ENCODE results near the gene BUB1B. TPM values are rescaled to one million over a fixed set of nuclear protein-coding genes. Genes with fewer than 3 reads are reported as not detected.
"Not testable (repeated sequence)": the region's sequence is repeated elsewhere in the genome, so short reads cannot be mapped to it uniquely, and the experiment has no call there.

The BUB1B gene
- total RNA-seq, 2 experiments from 2014 or later = 81.1 to 89.0 TPM

- H3K27ac Mint-ChIP-seq, H3K27me3 Mint-ChIP-seq, H3K4me3 Mint-ChIP-seq, DNase-seq, H3K9me3 Mint-ChIP-seq, CTCF ChIA-PET: not testable (repeated sequence)
- peaks cover 49% of the 10 kb centered on the region for H3K36me3 Mint-ChIP-seq (ENCODE audit: low read depth)
- POLR2A ChIA-PET = interaction anchor here (0.6 kb wide), 1 partner anchor 228 kb away, joined by 8 read pairs; no protein-coding TSS in a partner anchor
- H3K4me1 Mint-ChIP-seq = peaks cover 30% of the 10 kb centered on the region
These were observed 6.5 kb downstream of the BUB1B start for GRCh38 chr15:40167374-40167773.

GRCh38 chr15:40175160-40175559 lies 14.3 kb downstream of the BUB1B start:
- Mint-ChIP-seq H3K4me3 (no peak overlapping the region), H3K36me3 (ENCODE audit: low read depth) (peaks cover 56% of the 10 kb centered on the region), H3K27ac (no peak overlapping the region), H3K4me1 (peaks cover 12% of the 10 kb centered on the region), H3K9me3 (no peaks in the 10 kb centered on the region), H3K27me3 (no peaks in the 10 kb centered on the region)
- no peak for DNase-seq
- ChIA-PET POLR2A (no interaction called here), CTCF (interaction anchor here (1.5 to 1.7 kb wide), 3 partner anchors 9 to 71 kb away, joined by 5 to 6 read pairs (median 5); no protein-coding TSS in a partner anchor)

- no peak for DNase-seq
- peaks cover 36% of the 10 kb centered on the region for H3K4me1 Mint-ChIP-seq
- H3K27ac Mint-ChIP-seq = peak overlapping the region; percentile 85
These were observed 21.6 kb downstream of the BUB1B start for GRCh38 chr15:40182358-40183029.

GRCh38 chr15:40183636-40184463 lies 23.0 kb downstream of the BUB1B start:
- H3K9me3 Mint-ChIP-seq = no peaks in the 10 kb centered on the region
- no peak for DNase-seq
- peaks cover 57% of the 10 kb centered on the region for H3K36me3 Mint-ChIP-seq (ENCODE audit: low read depth)
- POLR2A ChIA-PET = no interaction called here
- H3K4me3 Mint-ChIP-seq = no peak overlapping the region
- H3K27me3 Mint-ChIP-seq = no peaks in the 10 kb centered on the region
- peaks cover 32% of the 10 kb centered on the region for H3K4me1 Mint-ChIP-seq
- CTCF ChIA-PET = interaction anchor here (0.7 to 1.0 kb wide), 3 partner anchors 9 to 1133 kb away, joined by 3 to 5 read pairs (median 4); no protein-coding TSS in a partner anchor
- peak overlapping the region; percentile 55 for H3K27ac Mint-ChIP-seq

More at GRCh38 chr15:40182358-40183029, 21.6 kb downstream of the BUB1B start:
- ChIA-PET CTCF (interaction anchor here (1.2 to 1.5 kb wide), 2 partner anchors 136 to 137 kb away, joined by 3 read pairs; no protein-coding TSS in a partner anchor), POLR2A (no interaction called here)
- peaks cover 65% of the 10 kb centered on the region for H3K36me3 Mint-ChIP-seq (ENCODE audit: low read depth)
- H3K4me3 Mint-ChIP-seq = peak overlapping the region; percentile 10
- no peaks in the 10 kb centered on the region for H3K27me3 Mint-ChIP-seq
- H3K9me3 Mint-ChIP-seq = no peaks in the 10 kb centered on the region

GRCh38 chr15:40190591-40190990 lies 29.7 kb downstream of the BUB1B start:
- no peaks in the 10 kb centered on the region for H3K9me3 Mint-ChIP-seq
- CTCF ChIA-PET = interaction anchor here (0.6 to 1.6 kb wide), 2 partner anchors 29 to 117 kb away, joined by 3 to 4 read pairs; partner anchors contain the start of gene PLCB2
- no peaks in the 10 kb centered on the region for H3K27me3 Mint-ChIP-seq
- POLR2A ChIA-PET = no interaction called here
- no peak overlapping the region for H3K27ac Mint-ChIP-seq
- H3K36me3 Mint-ChIP-seq (ENCODE audit: low read depth) = peaks cover 52% of the 10 kb centered on the region
- DNase-seq = no peak
- no peak overlapping the region for H3K4me3 Mint-ChIP-seq
- peaks cover 12% of the 10 kb centered on the region for H3K4me1 Mint-ChIP-seq

GRCh38 chr15:40192942-40193341 lies 32.1 kb downstream of the BUB1B start:
- no peaks in the 10 kb centered on the region for H3K9me3 Mint-ChIP-seq
- CTCF ChIA-PET = interaction anchor here (0.6 to 1.0 kb wide), 2 partner anchors 25 to 91 kb away, joined by 3 to 4 read pairs; no protein-coding TSS in a partner anchor
- H3K36me3 Mint-ChIP-seq (ENCODE audit: low read depth) = peaks cover 66% of the 10 kb centered on the region
- peaks cover 35% of the 10 kb centered on the region for H3K4me1 Mint-ChIP-seq
- no peaks in the 10 kb centered on the region for H3K27me3 Mint-ChIP-seq
- DNase-seq = no peak
- H3K27ac Mint-ChIP-seq = no peak overlapping the region
- no peak overlapping the region for H3K4me3 Mint-ChIP-seq
- POLR2A ChIA-PET = no interaction called here

- Mint-ChIP-seq H3K4me3 (peak overlapping the region; percentile 24), H3K36me3 (ENCODE audit: low read depth) (peaks cover 58% of the 10 kb centered on the region), H3K4me1 (peaks cover 46% of the 10 kb centered on the region), H3K9me3 (no peaks in the 10 kb centered on the region), H3K27me3 (no peaks in the 10 kb centered on the region), H3K27ac (peak overlapping the region; percentile 32)
- peak; percentile 34 for DNase-seq
- POLR2A ChIA-PET = no interaction called here
- CTCF ChIA-PET = interaction anchor here (1.0 to 3.6 kb wide), 3 partner anchors 20 to 108 kb away, joined by 3 to 17 read pairs (median 4); no protein-coding TSS in a partner anchor
These were observed 36.6 kb downstream of the BUB1B start for GRCh38 chr15:40197434-40197833.

GRCh38 chr15:40198355-40199085 lies 37.7 kb downstream of the BUB1B start:
- H3K36me3 Mint-ChIP-seq (ENCODE audit: low read depth) = peaks cover 64% of the 10 kb centered on the region
- ChIA-PET POLR2A (no interaction called here), CTCF (interaction anchor here (1.0 to 3.6 kb wide), 5 partner anchors 19 to 153 kb away, joined by 3 to 17 read pairs (median 4); partner anchors contain the start of gene BUB1B)
- no peaks in the 10 kb centered on the region for H3K9me3 Mint-ChIP-seq
- no peak for DNase-seq
- peak overlapping the region; percentile 16 for H3K27ac Mint-ChIP-seq
- H3K4me3 Mint-ChIP-seq = peak overlapping the region; percentile 28
- H3K27me3 Mint-ChIP-seq = no peaks in the 10 kb centered on the region
- peaks cover 44% of the 10 kb centered on the region for H3K4me1 Mint-ChIP-seq

- H3K27me3 Mint-ChIP-seq = no peaks in the 10 kb centered on the region
- peaks cover 1% of the 10 kb centered on the region for H3K4me1 Mint-ChIP-seq
- no peaks in the 10 kb centered on the region for H3K9me3 Mint-ChIP-seq
- no peak for DNase-seq
- no peak overlapping the region for H3K27ac Mint-ChIP-seq
- CTCF ChIA-PET = interaction anchor here (0.6 to 1.2 kb wide), 3 partner anchors 13 to 124 kb away, joined by 3 read pairs; no protein-coding TSS in a partner anchor
- POLR2A ChIA-PET = no interaction called here
- H3K36me3 Mint-ChIP-seq (ENCODE audit: low read depth) = peaks cover 43% of the 10 kb centered on the region
- no peak overlapping the region for H3K4me3 Mint-ChIP-seq
These were observed 43.2 kb downstream of the BUB1B start for GRCh38 chr15:40204100-40204499.

GRCh38 chr15:40217166-40217824 lies 56.4 kb downstream of the BUB1B start:
- no peak overlapping the region for H3K4me3 Mint-ChIP-seq
- H3K27ac Mint-ChIP-seq = no peak overlapping the region
- DNase-seq = peak; percentile 68
- no peaks in the 10 kb centered on the region for H3K9me3 Mint-ChIP-seq
- ChIA-PET CTCF (interaction anchor here (0.5 to 2.6 kb wide), 21 partner anchors 10 to 168 kb away, joined by 3 to 32 read pairs (median 4); partner anchors contain the start of gene PLCB2), POLR2A (interaction anchor here (0.6 to 0.8 kb wide), 2 partner anchors 56 to 149 kb away, joined by 3 to 6 read pairs; no protein-coding TSS in a partner anchor)
- H3K36me3 Mint-ChIP-seq (ENCODE audit: low read depth) = peaks cover 61% of the 10 kb centered on the region
- no peaks in the 10 kb centered on the region for H3K4me1 Mint-ChIP-seq
- H3K27me3 Mint-ChIP-seq = no peaks in the 10 kb centered on the region

GRCh38 chr15:40219801-40220200 lies 58.9 kb downstream of the BUB1B start:
- Mint-ChIP-seq H3K36me3 (ENCODE audit: low read depth) (peaks cover 59% of the 10 kb centered on the region), H3K9me3 (no peaks in the 10 kb centered on the region), H3K4me3 (no peak overlapping the region), H3K27ac (no peak overlapping the region), H3K27me3 (no peaks in the 10 kb centered on the region), H3K4me1 (peaks cover 3% of the 10 kb centered on the region)
- CTCF ChIA-PET = interaction anchor here (1.4 to 1.6 kb wide), 4 partner anchors 9 to 54 kb away, joined by 3 to 8 read pairs (median 3); partner anchors contain the start of gene PAK6
- no peak for DNase-seq
- POLR2A ChIA-PET = no interaction called here

- Mint-ChIP-seq H3K4me1 (peaks cover 18% of the 10 kb centered on the region), H3K27me3 (no peaks in the 10 kb centered on the region), H3K4me3 (no peak overlapping the region), H3K36me3 (ENCODE audit: low read depth) (peaks cover 56% of the 10 kb centered on the region), H3K27ac (no peak overlapping the region), H3K9me3 (no peaks in the 10 kb centered on the region)
- ChIA-PET CTCF (interaction anchor here (1.0 kb wide), 1 partner anchor 22 kb away, joined by 6 read pairs; no protein-coding TSS in a partner anchor), POLR2A (no interaction called here)
- DNase-seq = no peak
These were observed 61.3 kb downstream of the BUB1B start for GRCh38 chr15:40222131-40222530.
